ENCODE results near the gene TCOF1. TPM values are rescaled to one million over a fixed set of nuclear protein-coding genes. Genes with fewer than 3 reads are reported as not detected.

Gene TCOF1
- total and polyA plus RNA-seq, 2 donors from 2014 or later: 12.2 to 23.5 TPM

DNA sequence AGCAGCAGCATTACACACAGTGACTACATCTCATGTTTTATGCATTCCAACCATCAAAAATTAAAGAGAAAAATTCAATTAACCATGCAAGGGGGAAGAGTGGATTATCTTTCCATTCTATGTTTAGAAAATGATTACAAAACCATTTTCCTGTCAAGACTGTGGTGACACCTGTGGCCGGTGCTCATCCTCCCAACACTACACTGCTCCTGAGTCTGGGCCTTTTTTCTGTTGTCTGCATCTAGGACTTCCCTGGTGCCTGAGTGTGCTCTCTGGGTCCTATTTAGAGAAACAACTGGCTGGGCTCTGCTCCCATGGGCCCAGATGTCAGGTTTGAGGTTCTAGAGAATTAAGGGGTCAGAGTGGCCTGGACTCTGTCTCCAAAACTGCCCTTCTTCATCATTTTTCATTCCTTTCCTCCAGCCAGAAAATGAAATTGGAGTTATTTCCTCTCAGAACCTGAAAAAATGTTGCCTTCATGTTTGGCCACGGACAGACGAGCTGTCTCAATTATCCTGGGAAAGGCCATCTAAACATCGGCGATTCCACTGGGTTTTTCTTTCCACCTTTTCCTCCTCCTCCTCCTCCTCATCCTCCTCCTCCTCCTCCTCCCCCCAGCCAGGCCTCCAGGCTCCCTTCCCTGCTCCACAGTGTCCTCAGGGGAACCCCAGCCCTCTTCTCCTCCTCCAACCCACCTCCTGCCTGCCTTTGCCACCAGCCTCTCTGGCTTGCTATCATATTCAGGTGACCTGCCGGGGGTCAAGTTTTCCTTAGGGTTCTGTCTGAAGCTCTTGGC is 43.4 kb upstream of the TCOF1 start:
- intact Hi-C loops (cut with DNase I): no loop called here
- Histone ChIP-seq H3K27ac (ENCODE audit: low read depth in 2 of 2, low read length in 2 of 2) (no peak overlapping the region), H3K9me3 (ENCODE audit: control insufficient read depth in 2 of 3, insufficient read depth in 1 of 3, low read length in 3 of 3) (no peaks in the 10 kb centered on the region), H3K36me3 (ENCODE audit: control insufficient read depth in 2 of 3, insufficient read depth in 3 of 3, low read length in 3 of 3) (no peaks in the 10 kb centered on the region), H3K27me3 (ENCODE audit: control insufficient read depth, insufficient read depth, low read length) (no peaks in the 10 kb centered on the region), H3K4me3 (ENCODE audit: low read length in 3 of 3) (no peak overlapping the region), H3K4me1 (ENCODE audit: control insufficient read depth in 2 of 3, insufficient read depth in 2 of 3, low read depth in 1 of 3, low read length in 3 of 3) (no peaks in the 10 kb centered on the region), H3K9ac (ENCODE audit: low read length in 3 of 3) (no peak overlapping the region)
- TF ChIP-seq, protein P1, sequence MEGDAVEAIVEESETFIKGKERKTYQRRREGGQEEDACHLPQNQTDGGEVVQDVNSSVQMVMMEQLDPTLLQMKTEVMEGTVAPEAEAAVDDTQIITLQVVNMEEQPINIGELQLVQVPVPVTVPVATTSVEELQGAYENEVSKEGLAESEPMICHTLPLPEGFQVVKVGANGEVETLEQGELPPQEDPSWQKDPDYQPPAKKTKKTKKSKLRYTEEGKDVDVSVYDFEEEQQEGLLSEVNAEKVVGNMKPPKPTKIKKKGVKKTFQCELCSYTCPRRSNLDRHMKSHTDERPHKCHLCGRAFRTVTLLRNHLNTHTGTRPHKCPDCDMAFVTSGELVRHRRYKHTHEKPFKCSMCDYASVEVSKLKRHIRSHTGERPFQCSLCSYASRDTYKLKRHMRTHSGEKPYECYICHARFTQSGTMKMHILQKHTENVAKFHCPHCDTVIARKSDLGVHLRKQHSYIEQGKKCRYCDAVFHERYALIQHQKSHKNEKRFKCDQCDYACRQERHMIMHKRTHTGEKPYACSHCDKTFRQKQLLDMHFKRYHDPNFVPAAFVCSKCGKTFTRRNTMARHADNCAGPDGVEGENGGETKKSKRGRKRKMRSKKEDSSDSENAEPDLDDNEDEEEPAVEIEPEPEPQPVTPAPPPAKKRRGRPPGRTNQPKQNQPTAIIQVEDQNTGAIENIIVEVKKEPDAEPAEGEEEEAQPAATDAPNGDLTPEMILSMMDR (IDR thresholded peaks at IDR 0.05; ENCODE audit: borderline replicate concordance, extremely low read depth, insufficient read depth): no peak
- DNase-seq (no peak), FAIRE-seq (no peak)

GRCh38 chr5:150315245-150315644 is 42.3 kb upstream of the TCOF1 start:
- Histone ChIP-seq H3K9ac (ENCODE audit: low read length in 3 of 3) (no peak overlapping the region), H3K4me1 (ENCODE audit: control insufficient read depth in 2 of 3, insufficient read depth in 2 of 3, low read depth in 1 of 3, low read length in 3 of 3) (peaks cover 0 to 2% (median 0%) of the 10 kb centered on the region in 3 donors), H3K36me3 (ENCODE audit: control insufficient read depth in 2 of 3, insufficient read depth in 3 of 3, low read length in 3 of 3) (no peaks in the 10 kb centered on the region), H3K27me3 (ENCODE audit: control insufficient read depth, insufficient read depth, low read length) (no peaks in the 10 kb centered on the region), H3K9me3 (ENCODE audit: control insufficient read depth in 2 of 3, insufficient read depth in 1 of 3, low read length in 3 of 3) (no peaks in the 10 kb centered on the region), H3K27ac (ENCODE audit: low read depth in 2 of 2, low read length in 2 of 2) (no peak overlapping the region), H3K4me3 (ENCODE audit: low read length in 3 of 3) (no peak overlapping the region)
- TF ChIP-seq, protein P1 (IDR thresholded peaks at IDR 0.05; ENCODE audit: borderline replicate concordance, extremely low read depth, insufficient read depth): no peak
- FAIRE-seq (no peak), DNase-seq (no peak)
- intact Hi-C loops (cut with DNase I): no loop called here

DNA sequence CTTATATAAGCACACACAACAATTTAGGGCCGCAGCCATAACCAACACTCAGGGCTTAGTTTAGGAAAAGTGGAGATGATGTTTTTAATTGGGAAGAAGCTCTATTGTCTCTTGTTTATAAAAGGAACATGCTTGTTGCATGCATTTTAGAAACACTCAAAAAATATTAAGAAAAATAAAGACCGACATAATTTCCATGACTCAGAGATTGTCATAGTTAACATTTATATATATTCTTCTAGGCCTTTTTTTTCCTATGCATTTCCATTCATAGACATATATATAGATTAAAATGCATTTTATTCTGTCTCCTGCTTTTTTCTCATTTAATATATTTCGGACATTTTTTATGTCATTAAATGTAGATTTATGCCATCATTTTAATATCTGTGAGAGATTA is 41.2 kb upstream of the TCOF1 start:
- Histone ChIP-seq H3K36me3 (ENCODE audit: control insufficient read depth in 2 of 3, insufficient read depth in 3 of 3, low read length in 3 of 3) (no peaks in the 10 kb centered on the region), H3K27me3 (ENCODE audit: control insufficient read depth, insufficient read depth, low read length) (no peaks in the 10 kb centered on the region), H3K27ac (ENCODE audit: low read depth in 2 of 2, low read length in 2 of 2) (no peak overlapping the region), H3K9ac (ENCODE audit: low read length in 3 of 3) (no peak overlapping the region), H3K4me3 (ENCODE audit: low read length in 3 of 3) (no peak overlapping the region), H3K9me3 (ENCODE audit: control insufficient read depth in 2 of 3, insufficient read depth in 1 of 3, low read length in 3 of 3) (no peaks in the 10 kb centered on the region), H3K4me1 (ENCODE audit: control insufficient read depth in 2 of 3, insufficient read depth in 2 of 3, low read depth in 1 of 3, low read length in 3 of 3) (peaks cover 0 to 5% (median 5%) of the 10 kb centered on the region in 3 donors)
- FAIRE-seq (no peak), DNase-seq (no peak)
- intact Hi-C loops (cut with DNase I): no loop called here
- TF ChIP-seq, protein P1 (IDR thresholded peaks at IDR 0.05; ENCODE audit: borderline replicate concordance, extremely low read depth, insufficient read depth): no peak
